ACC112 (cell line): Measurements from ENCODE around the gene CREB3L1.

Experiments used
- H2AFZ ChIP-seq: fragments of 200-600 bp; sonication (generic); one replicate; pipeline ENCODE4 v1.6.0; 2017; ENCODE audit warnings: antibody characterized with exemption, low read length; ENCODE audit not compliant: unreplicated experiment
- H3K27ac ChIP-seq: fragments of 200-600 bp; sonication (generic); 2 replicates; pipeline ENCODE4 v1.5.1; 2014; ENCODE audit warnings: low read depth, mild to moderate bottlenecking, antibody characterized with exemption, low read length, moderate library complexity
- H3K27me3 ChIP-seq: fragments of 200-600 bp; sonication (generic); 2 replicates; pipeline ENCODE4 v1.6.1; 2014; ENCODE audit warnings: mild to moderate bottlenecking, antibody characterized with exemption, low read length, moderate library complexity, mixed read lengths; ENCODE audit not compliant: insufficient read depth
- H3K36me3 ChIP-seq: fragments of 200-600 bp; sonication (generic); 2 replicates; pipeline ENCODE4 v1.6.1; 2016; ENCODE audit warnings: mild to moderate bottlenecking, antibody characterized with exemption, low read length, moderate library complexity, mixed read lengths; ENCODE audit not compliant: insufficient read depth
- H3K4me1 ChIP-seq: fragments of 200-600 bp; sonication (generic); one replicate; pipeline ENCODE4 v1.6.1; 2016; ENCODE audit warnings: low read length, mixed read lengths; ENCODE audit not compliant: insufficient read depth, unreplicated experiment, control insufficient read depth
- H3K4me3 ChIP-seq: fragments of 200-600 bp; sonication (generic); 2 replicates; pipeline ENCODE4 v1.5.1; 2014; ENCODE audit warnings: mild to moderate bottlenecking, low read depth, low read length
- H3K79me2 ChIP-seq: fragments of 200-600 bp; sonication (generic); one replicate; pipeline ENCODE4 v1.6.0; 2016; ENCODE audit warnings: low read length; ENCODE audit not compliant: control insufficient read depth, unreplicated experiment, insufficient read depth

CREB3L1 gene

DNA sequence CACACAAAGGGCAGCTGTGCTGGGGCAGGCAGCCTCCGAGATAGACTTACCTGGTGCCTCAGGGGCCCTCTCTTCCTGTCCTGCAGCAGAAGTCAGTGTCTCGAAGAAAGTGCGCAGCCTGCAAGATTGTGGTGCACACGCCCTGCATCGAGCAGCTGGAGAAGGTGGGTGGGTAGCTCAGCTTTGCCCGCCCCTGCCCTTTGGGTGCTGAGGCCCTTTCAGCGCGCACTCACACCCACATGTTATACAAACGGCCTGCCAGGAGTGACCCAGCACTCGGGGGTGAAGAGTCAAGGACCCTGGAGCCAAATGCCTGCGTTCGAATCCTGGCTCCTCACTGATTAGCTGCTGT is 90.4 kb downstream of the CREB3L1 start:
- Histone ChIP-seq H3K4me3 (no peak overlapping the region), H3K27me3 (no peaks in the 10 kb centered on the region), H3K36me3 (no peaks in the 10 kb centered on the region), H3K79me2 (no peaks in the 10 kb centered on the region), H2AFZ (no peak overlapping the region), H3K4me1 (peaks cover 9% of the 10 kb centered on the region), H3K27ac (no peak overlapping the region)

- H3K36me3 ChIP-seq, result no peaks in the 10 kb centered on the region
- no peak overlapping the region for H3K27ac ChIP-seq
Observed at GRCh38 chr11:46369458-46370152, 92.1 kb downstream of the CREB3L1 start.

GRCh38 chr11:46370253-46370652 is 92.8 kb downstream of the CREB3L1 start:
- no peak overlapping the region for H3K4me3 ChIP-seq
- H3K79me2 ChIP-seq, result no peaks in the 10 kb centered on the region
- H3K27me3 ChIP-seq, result no peaks in the 10 kb centered on the region
- no peaks in the 10 kb centered on the region for H3K36me3 ChIP-seq
- no peaks in the 10 kb centered on the region for H3K4me1 ChIP-seq
- no peak overlapping the region for H3K27ac ChIP-seq
- no peak overlapping the region for H2AFZ ChIP-seq

More at GRCh38 chr11:46369458-46370152, 92.1 kb downstream of the CREB3L1 start:
- no peaks in the 10 kb centered on the region for H3K79me2 ChIP-seq
- no peaks in the 10 kb centered on the region for H3K4me1 ChIP-seq
- no peaks in the 10 kb centered on the region for H3K27me3 ChIP-seq
- no peak overlapping the region for H3K4me3 ChIP-seq
- H2AFZ ChIP-seq, result no peak overlapping the region
